HG02798 (cell line): ENCODE measurements around the gene PCCA.
"Not testable (repeated sequence)": the region's sequence is repeated elsewhere in the genome, so short reads cannot be mapped to it uniquely, and the experiment has no call there.

Source experiments
- ATAC-seq: cut with Tn5 transposase; IDR thresholded peaks from one replicate; pipeline ENCODE4 v1.9.1; 2021; ENCODE audit warnings: mild to moderate bottlenecking; ENCODE audit not compliant: unreplicated experiment, poor library complexity

The PCCA gene

GRCh38 chr13:100340865-100341264 is 252.0 kb downstream of the PCCA start:
- ATAC-seq = no peak

- ATAC-seq = no peak
These were observed 252.4 kb downstream of the PCCA start for GRCh38 chr13:100341327-100341726.

- ATAC-seq = no peak
These were observed 255.7 kb downstream of the PCCA start for GRCh38 chr13:100344544-100344943.

GRCh38 chr13:100347968-100348367 is 259.1 kb downstream of the PCCA start:
- ATAC-seq = no peak

GRCh38 chr13:100349594-100349993 is 260.7 kb downstream of the PCCA start:
- ATAC-seq = no peak

GRCh38 chr13:100350601-100351000 is 261.7 kb downstream of the PCCA start:
- no peak for ATAC-seq

- no peak for ATAC-seq
These were observed 267.5 kb downstream of the PCCA start for GRCh38 chr13:100356426-100356825.

GRCh38 chr13:100356889-100357288 is 268.0 kb downstream of the PCCA start:
- ATAC-seq = no peak

- ATAC-seq = no peak
These were observed 268.9 kb downstream of the PCCA start for GRCh38 chr13:100357764-100358163.

- no peak for ATAC-seq
These were observed 272.6 kb downstream of the PCCA start for GRCh38 chr13:100361504-100361903.

GRCh38 chr13:100362371-100362770 is 273.5 kb downstream of the PCCA start:
- no peak for ATAC-seq

- ATAC-seq = no peak
These were observed 273.9 kb downstream of the PCCA start for GRCh38 chr13:100362781-100363180.

- no peak for ATAC-seq
These were observed 274.4 kb downstream of the PCCA start for GRCh38 chr13:100363285-100363711.

- ATAC-seq = no peak
These were observed 275.0 kb downstream of the PCCA start for GRCh38 chr13:100363874-100364273.

GRCh38 chr13:100364591-100364990 is 275.7 kb downstream of the PCCA start:
- no peak for ATAC-seq

- no peak for ATAC-seq
These were observed 276.8 kb downstream of the PCCA start for GRCh38 chr13:100365680-100366079.

GRCh38 chr13:100378533-100378932 is 289.6 kb downstream of the PCCA start:
- ATAC-seq = no peak

GRCh38 chr13:100381595-100382224 is 292.8 kb downstream of the PCCA start:
- no peak for ATAC-seq

GRCh38 chr13:100382785-100383184 is 293.9 kb downstream of the PCCA start:
- ATAC-seq = no peak

- no peak for ATAC-seq
These were observed 298.5 kb downstream of the PCCA start for GRCh38 chr13:100387416-100387815.

- not testable (repeated sequence) for ATAC-seq
These were observed 299.3 kb downstream of the PCCA start for GRCh38 chr13:100388150-100388549.

- no peak for ATAC-seq
These were observed 300.0 kb downstream of the PCCA start for GRCh38 chr13:100388923-100389322.

GRCh38 chr13:100389617-100390016 is 300.7 kb downstream of the PCCA start:
- no peak for ATAC-seq
